Esophagus squamous epithelium (tissue), 5 donors: ENCODE data around the gene PARVG. TPM values are rescaled to one million over a fixed set of nuclear protein-coding genes. Genes with fewer than 3 reads are reported as not detected.

Experiments used
- DNase-seq: peaks from one replicate; lab custom pipeline; 2025; lab: John Stamatoyannopoulos, UW
- H3K27ac ChIP-seq, 4 donors: fragments of 200-600 bp; sonication (generic); one replicate each; pipeline ENCODE4 v1.5.1; 2016 to 2019; ENCODE audit warnings: mild to moderate bottlenecking in 1 of 4
- H3K27me3 ChIP-seq, 4 donors: fragments of 200-600 bp; sonication (generic); 1 replicate in 3 of 4; 2 replicates in 1 of 4; pipeline versions ENCODE4 v1.5.1 to v1.6.0; 2017 to 2021; ENCODE audit warnings: antibody characterized with exemption in 1 of 4
- H3K36me3 ChIP-seq, 3 donors: fragments of 200-600 bp; sonication (generic); one replicate each; pipeline ENCODE4 v1.5.1; 2016 to 2019
- H3K4me1 ChIP-seq, 3 donors: fragments of 200-600 bp; sonication (generic); one replicate each; pipeline ENCODE4 v1.5.1; 2017 to 2019
- H3K4me3 ChIP-seq, 4 donors: fragments of 200-600 bp; sonication (generic); 1 replicate in 3 of 4; 2 replicates in 1 of 4; pipeline ENCODE4 v1.5.1; 2016 to 2019; ENCODE audit warnings: mild to moderate bottlenecking in 2 of 4, moderate library complexity in 1 of 4
- H3K9me3 ChIP-seq, 3 donors: fragments of 200-600 bp; sonication (generic); one replicate each; pipeline ENCODE4 v1.5.1; 2016 to 2019
- CTCF ChIP-seq, 6 experiments: fragments of 450-650 bp in 4 of 6; fragments of 200-600 bp in 2 of 6; sonication (generic) in 2 of 6; IDR thresholded peaks; one replicate each; pipeline ENCODE4 v1.5.1; 2016 to 2019; ENCODE audit warnings: antibody characterized with exemption in 6 of 6, mild to moderate bottlenecking in 4 of 6, moderate library complexity in 4 of 6
- POLR2A ChIP-seq, 4 donors: fragments of 450-650 bp; IDR thresholded peaks; one replicate each; pipeline ENCODE4 v1.6.1; 2017; ENCODE audit warnings: antibody characterized with exemption in 4 of 4, mild to moderate bottlenecking in 4 of 4, moderate library complexity in 3 of 4
- WGBS, 2 donors: methylation state at CpG; one replicate each; pipeline ENCODE4 v1.1.5; 2018; 5-methylcytosine and 5-hydroxymethylcytosine counted together
- intact Hi-C: fragments of 100-400 bp; cut with DNase I; formaldehyde crosslinking; loops from one replicate; pipeline ENCODE4 v1.15.0; 2022
- total RNA-seq, 4 donors: library from RNA; depleted of rRNA; stranded (reverse); fragments of >200 nt; gene quantifications; one replicate each; pipeline ENCODE4 v1.1.0, GENCODE V29; 2016
- donor health status: DM: yes; HTN: yes; CAD: no.

Gene PARVG
- total RNA-seq, 4 donors from 2014 or later: 0.42 to 26.1 (median 2.2) TPM

- H3K4me3 ChIP-seq: no peak overlapping the region
- H3K4me1 ChIP-seq: peaks cover 0 to 9% (median 0%) of the 10 kb centered on the region in 3 donors
- TF ChIP-seq CTCF (IDR thresholded peaks at IDR 0.05) (no peak), POLR2A (IDR thresholded peaks at IDR 0.05) (no peak)
- peaks cover 0 to 21% (median 6%) of the 10 kb centered on the region in 3 donors for H3K9me3 ChIP-seq
- H3K27ac ChIP-seq: no peak overlapping the region
- H3K27me3 ChIP-seq: peaks cover 0 to 64% (median 0%) of the 10 kb centered on the region in 4 donors
- H3K36me3 ChIP-seq: no peaks in the 10 kb centered on the region
- no peak for DNase-seq
- intact Hi-C loops: no loop called here
- 69 to 94% methylated on average over 2 to 6 of the region's 8 CpGs for WGBS, 2 donors
These were observed 66.0 kb downstream of the PARVG start for GRCh38 chr22:44246615-44247326.

GRCh38 chr22:44247346-44247745 lies 66.6 kb downstream of the PARVG start:
- Histone ChIP-seq H3K9me3 (peaks cover 0 to 21% (median 6%) of the 10 kb centered on the region in 3 donors), H3K4me1 (peaks cover 0 to 9% (median 0%) of the 10 kb centered on the region in 3 donors), H3K36me3 (no peaks in the 10 kb centered on the region), H3K4me3 (no peak overlapping the region), H3K27me3 (peaks cover 0 to 64% (median 0%) of the 10 kb centered on the region in 4 donors), H3K27ac (no peak overlapping the region)
- no peak for DNase-seq
- TF ChIP-seq POLR2A (IDR thresholded peaks at IDR 0.05) (no peak), CTCF (IDR thresholded peaks at IDR 0.05) (no peak)
- WGBS, 2 donors: 91% methylated on average over 4 of the region's 5 CpGs; no CpG with 5 or more reads in 1 of the 2 donors
- intact Hi-C loops: no loop called here

GRCh38 chr22:44247923-44248892 lies 67.5 kb downstream of the PARVG start:
- peaks cover 0 to 59% (median 0%) of the 10 kb centered on the region in 4 donors for H3K27me3 ChIP-seq
- no peak overlapping the region for H3K27ac ChIP-seq
- WGBS, 2 donors: 82 to 89% methylated on average over 13 to 18 of the region's 25 CpGs
- H3K4me1 ChIP-seq: peaks cover 0 to 9% (median 0%) of the 10 kb centered on the region in 3 donors
- intact Hi-C loops: no loop called here
- no peaks in the 10 kb centered on the region for H3K36me3 ChIP-seq
- no peak for DNase-seq
- TF ChIP-seq CTCF (IDR thresholded peaks at IDR 0.05): no peak
- H3K9me3 ChIP-seq: peaks cover 0 to 21% (median 6%) of the 10 kb centered on the region in 3 donors
- no peak overlapping the region for H3K4me3 ChIP-seq

GRCh38 chr22:44248926-44249325 lies 68.2 kb downstream of the PARVG start:
- Histone ChIP-seq H3K4me1 (peaks cover 0 to 9% (median 0%) of the 10 kb centered on the region in 3 donors), H3K36me3 (no peaks in the 10 kb centered on the region), H3K27ac (no peak overlapping the region), H3K4me3 (no peak overlapping the region), H3K9me3 (peaks cover 0 to 21% (median 6%) of the 10 kb centered on the region in 3 donors), H3K27me3 (peaks cover 0 to 53% (median 0%) of the 10 kb centered on the region in 4 donors)
- intact Hi-C loops: no loop called here
- no peak for DNase-seq
- WGBS, 2 donors: 86 to 98% methylated on average over 6 to 10 of the region's 10 CpGs
- no peak for TF ChIP-seq CTCF (IDR thresholded peaks at IDR 0.05)
- no peak for TF ChIP-seq POLR2A (IDR thresholded peaks at IDR 0.05)
